SH-SY5Y (cell line): ENCODE results near the gene ACO1.

Experiments used
- GATA2 ChIP-seq: IDR thresholded peaks from 2 replicates; pipeline ENCODE4 v1.6.1; 2011; ENCODE audit warnings: mild to moderate bottlenecking, low read depth, low read length
- GATA3 ChIP-seq: IDR thresholded peaks from 2 replicates; pipeline ENCODE4 v1.6.1; 2011; ENCODE audit warnings: low read depth, mild to moderate bottlenecking, low read length, moderate library complexity

DNA sequence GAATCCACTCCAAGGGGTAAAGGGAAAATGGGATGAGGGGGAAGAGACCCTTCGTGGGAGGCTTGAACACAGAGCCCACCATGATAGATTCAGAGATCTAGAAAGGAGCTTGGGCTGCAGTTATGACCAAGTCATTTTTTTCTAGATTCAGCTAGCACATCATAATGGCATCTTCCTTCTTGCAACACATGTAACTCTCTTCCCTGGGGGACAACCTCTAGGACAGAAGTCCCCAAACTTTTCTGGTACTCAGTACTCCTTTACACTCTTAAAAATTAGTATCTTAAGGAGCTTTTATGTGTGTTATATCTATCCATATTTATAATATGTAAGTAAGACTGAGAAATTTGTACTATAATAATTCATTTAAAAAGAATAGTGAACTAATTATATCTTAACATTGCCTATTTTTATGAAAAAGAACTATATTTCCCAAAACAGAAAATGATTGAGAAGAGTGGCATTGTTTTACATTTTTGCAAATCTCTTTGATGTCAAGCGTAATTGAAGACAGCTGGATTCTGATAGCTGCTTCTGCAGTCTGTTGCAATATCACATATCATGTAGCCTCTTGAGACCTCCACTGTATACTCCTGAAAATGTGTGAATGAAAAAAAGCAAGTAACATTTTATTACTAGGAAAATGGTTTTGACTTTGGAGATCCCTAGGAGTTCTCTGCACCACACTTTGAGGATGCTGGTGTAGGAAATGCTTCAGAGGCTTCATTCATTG is 875 bp downstream of the ACO1 start:
- TF ChIP-seq GATA3 (no peak), GATA2 (no peak)
